Activated CD8-positive, alpha-beta T cell treated with anti-CD3 and anti-CD28 coated beads, Interleukin-2, amount 10 ng/mL, durations not matched to agents 7 days and 5 days (primary cell): Measurements from ENCODE around the gene CFAP57. TPM values are rescaled to one million over a fixed set of nuclear protein-coding genes. Genes with fewer than 3 reads are reported as not detected.

Experiments
- ATAC-seq: fragments of 150-1000 bp; cut with Tn5 transposase; one replicate; pipeline ENCODE4 v1.10.0; 2021; ENCODE audit warnings: moderate library complexity
- CTCF ChIA-PET: fragments of 350-600 bp; sonication (Branson Sonifier 250); formaldehyde crosslinking; loops from one replicate; lab custom pipeline; 2021; ENCODE audit warnings: antibody characterized with exemption; lab: Charles Lee
- POLR2A ChIA-PET: fragments of 350-600 bp; sonication (Branson Sonifier 250); formaldehyde crosslinking; loops from one replicate; lab custom pipeline; 2021; ENCODE audit warnings: antibody characterized with exemption; lab: Charles Lee
- DNase-seq: peaks from one replicate; pipeline ENCODE4 v3.0.0-alpha.2; 2020
- H3K27ac Mint-ChIP-seq: one replicate; pipeline ENCODE4 v1.8.0; 2021; ENCODE audit warnings: mild to moderate bottlenecking, mixed read lengths
- H3K27me3 Mint-ChIP-seq: one replicate; pipeline ENCODE4 v1.8.0; 2021; ENCODE audit warnings: low read depth, mixed read lengths
- H3K36me3 Mint-ChIP-seq: one replicate; pipeline ENCODE4 v1.8.0; 2021; ENCODE audit warnings: low read depth, mixed read lengths
- H3K4me1 Mint-ChIP-seq: one replicate; pipeline ENCODE4 v1.8.0; 2021; ENCODE audit warnings: low read depth, mixed read lengths
- H3K4me3 Mint-ChIP-seq: one replicate; pipeline ENCODE4 v1.8.0; 2021; ENCODE audit warnings: mild to moderate bottlenecking, mixed read lengths
- H3K9me3 Mint-ChIP-seq: one replicate; pipeline ENCODE4 v1.8.0; 2022; ENCODE audit warnings: mixed read lengths; ENCODE audit not compliant: insufficient read depth
- total RNA-seq, 2 experiments: library from RNA; stranded (reverse); gene quantifications; one replicate each; pipeline ENCODE4 v1.2.3, GENCODE V29; 2021

The CFAP57 gene
- total RNA-seq, 2 experiments from 2014 or later: not detected

DNA sequence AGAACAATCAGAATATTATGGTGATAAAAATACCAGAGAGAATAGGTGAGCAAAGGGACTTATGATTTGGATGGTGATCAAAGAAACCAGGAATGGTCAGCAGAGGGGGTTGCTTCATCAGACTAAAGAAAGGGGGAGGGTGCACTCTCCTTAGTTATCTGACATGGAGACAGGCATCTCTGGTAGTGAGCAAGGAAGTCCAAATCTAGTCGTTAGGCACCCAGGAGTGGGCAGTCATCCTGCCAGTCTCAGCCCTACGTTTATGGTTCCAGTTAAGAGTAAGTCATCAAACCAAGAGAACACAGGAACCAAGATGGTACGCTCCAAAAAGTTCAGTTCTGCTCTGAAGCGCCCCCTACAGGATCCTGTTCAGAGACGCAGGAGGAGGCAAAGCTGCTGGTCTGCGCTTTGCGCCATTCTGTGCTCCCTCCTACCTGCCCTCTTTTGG is 28.7 kb upstream of the CFAP57 start:
- ChIA-PET POLR2A (no interaction called here), CTCF (no interaction called here)
- no peak overlapping the region for H3K27ac Mint-ChIP-seq
- ATAC-seq (no peak), DNase-seq (no peak)
- H3K36me3 Mint-ChIP-seq: no peaks in the 10 kb centered on the region
- H3K27me3 Mint-ChIP-seq: peaks cover 41% of the 10 kb centered on the region
- H3K4me3 Mint-ChIP-seq: no peak overlapping the region
- peaks cover 2% of the 10 kb centered on the region for H3K4me1 Mint-ChIP-seq
- no peaks in the 10 kb centered on the region for H3K9me3 Mint-ChIP-seq

DNA sequence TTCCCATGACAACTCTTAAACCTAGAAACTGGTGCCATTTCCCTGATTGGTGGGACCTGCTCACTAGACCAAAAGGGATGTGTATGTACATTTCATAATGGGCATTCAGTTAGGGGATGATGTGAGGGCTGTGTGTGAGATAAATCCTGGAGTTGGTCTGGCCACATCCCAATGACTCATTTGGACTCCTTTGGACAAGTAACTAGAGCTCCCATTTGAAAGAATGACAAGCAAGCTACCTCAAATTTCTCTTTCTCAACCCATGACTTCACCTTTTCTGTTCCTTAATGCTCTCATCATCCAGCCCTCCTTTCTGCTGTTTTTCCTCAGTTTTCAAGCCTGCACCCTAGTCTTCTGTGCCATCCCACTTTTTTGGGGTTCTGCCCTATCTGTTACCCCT is 27.9 kb upstream of the CFAP57 start:
- ChIA-PET POLR2A (no interaction called here), CTCF (interaction anchor here (0.6 kb wide), 1 partner anchor 1732 kb away, joined by 3 read pairs; no protein-coding TSS in a partner anchor)
- Mint-ChIP-seq H3K27me3 (peaks cover 49% of the 10 kb centered on the region), H3K9me3 (no peaks in the 10 kb centered on the region), H3K36me3 (no peaks in the 10 kb centered on the region), H3K27ac (no peak overlapping the region), H3K4me3 (no peak overlapping the region), H3K4me1 (peaks cover 2% of the 10 kb centered on the region)
- DNase-seq (no peak), ATAC-seq (no peak)

- Mint-ChIP-seq H3K27ac (no peak overlapping the region), H3K36me3 (no peaks in the 10 kb centered on the region), H3K4me1 (peaks cover 2% of the 10 kb centered on the region), H3K4me3 (no peak overlapping the region), H3K9me3 (no peaks in the 10 kb centered on the region), H3K27me3 (peaks cover 55% of the 10 kb centered on the region)
- CTCF ChIA-PET: no interaction called here
- POLR2A ChIA-PET: interaction anchor here (0.6 kb wide), 1 partner anchor 29 kb away, joined by 3 read pairs; no protein-coding TSS in a partner anchor
- DNase-seq (peak; percentile 44), ATAC-seq (peak; percentile 78)
Measured at GRCh38 chr1:43147625-43148327, 24.4 kb upstream of the CFAP57 start.

GRCh38 chr1:43149889-43150288 is 22.2 kb upstream of the CFAP57 start:
- ChIA-PET CTCF (no interaction called here), POLR2A (no interaction called here)
- Mint-ChIP-seq H3K9me3 (no peaks in the 10 kb centered on the region), H3K27me3 (peaks cover 43% of the 10 kb centered on the region), H3K4me3 (no peak overlapping the region), H3K27ac (no peak overlapping the region), H3K4me1 (peaks cover 2% of the 10 kb centered on the region), H3K36me3 (no peaks in the 10 kb centered on the region)
- ATAC-seq (no peak), DNase-seq (no peak)

GRCh38 chr1:43152866-43153265 is 19.3 kb upstream of the CFAP57 start:
- ChIA-PET POLR2A (no interaction called here), CTCF (interaction anchor here (1.0 kb wide), 1 partner anchor 10 kb away, joined by 3 read pairs; no protein-coding TSS in a partner anchor)
- Mint-ChIP-seq H3K36me3 (no peaks in the 10 kb centered on the region), H3K9me3 (no peaks in the 10 kb centered on the region), H3K27ac (no peak overlapping the region), H3K27me3 (peaks cover 26% of the 10 kb centered on the region), H3K4me3 (no peak overlapping the region), H3K4me1 (peaks cover 4% of the 10 kb centered on the region)
- no peak for DNase-seq
- ATAC-seq: no peak

DNA sequence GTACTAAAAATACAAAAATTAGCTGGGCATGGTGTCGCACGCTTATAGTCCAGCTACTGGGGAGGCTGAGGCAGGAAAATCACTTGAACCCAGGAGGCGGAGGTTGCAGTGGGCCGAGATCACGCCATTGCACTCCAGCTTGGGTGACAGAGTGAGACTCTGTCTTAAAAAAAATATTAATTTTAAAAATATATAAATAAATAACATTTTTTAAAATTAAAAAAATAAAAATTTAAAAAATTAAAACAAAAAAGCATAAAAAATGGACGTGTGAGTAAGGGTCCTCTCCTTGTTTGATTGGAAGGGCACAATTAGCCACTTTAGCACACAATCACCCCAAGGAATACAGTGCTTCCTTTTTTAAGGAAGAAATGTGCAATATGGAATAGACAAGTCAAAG is 18.7 kb upstream of the CFAP57 start:
- H3K27me3 Mint-ChIP-seq: peaks cover 22% of the 10 kb centered on the region
- H3K27ac Mint-ChIP-seq: no peak overlapping the region
- no peaks in the 10 kb centered on the region for H3K9me3 Mint-ChIP-seq
- H3K4me1 Mint-ChIP-seq: peaks cover 4% of the 10 kb centered on the region
- H3K36me3 Mint-ChIP-seq: no peaks in the 10 kb centered on the region
- no peak overlapping the region for H3K4me3 Mint-ChIP-seq
- ATAC-seq: no peak
- ChIA-PET POLR2A (no interaction called here), CTCF (interaction anchor here (1.0 kb wide), 1 partner anchor 10 kb away, joined by 3 read pairs; no protein-coding TSS in a partner anchor)
- DNase-seq: no peak

- ATAC-seq (no peak), DNase-seq (no peak)
- H3K4me1 Mint-ChIP-seq: peaks cover 4% of the 10 kb centered on the region
- peaks cover 9% of the 10 kb centered on the region for H3K27me3 Mint-ChIP-seq
- ChIA-PET CTCF (no interaction called here), POLR2A (no interaction called here)
- H3K36me3 Mint-ChIP-seq: no peaks in the 10 kb centered on the region
- H3K4me3 Mint-ChIP-seq: no peak overlapping the region
- no peak overlapping the region for H3K27ac Mint-ChIP-seq
- H3K9me3 Mint-ChIP-seq: no peaks in the 10 kb centered on the region
Measured at GRCh38 chr1:43156026-43156425, 16.1 kb upstream of the CFAP57 start.

- ATAC-seq (no peak), DNase-seq (no peak)
- Mint-ChIP-seq H3K27me3 (no peaks in the 10 kb centered on the region), H3K4me1 (peaks cover 7% of the 10 kb centered on the region), H3K9me3 (no peaks in the 10 kb centered on the region), H3K36me3 (peaks cover 51% of the 10 kb centered on the region), H3K27ac (no peak overlapping the region), H3K4me3 (no peak overlapping the region)
- POLR2A ChIA-PET: no interaction called here
- CTCF ChIA-PET: interaction anchor here (0.7 kb wide), 1 partner anchor 252 kb away, joined by 4 read pairs; no protein-coding TSS in a partner anchor
Measured at GRCh38 chr1:43165162-43165561, 7.0 kb upstream of the CFAP57 start.

- Mint-ChIP-seq H3K36me3 (peaks cover 57% of the 10 kb centered on the region), H3K4me1 (peaks cover 13% of the 10 kb centered on the region), H3K4me3 (no peak overlapping the region), H3K27me3 (no peaks in the 10 kb centered on the region), H3K9me3 (no peaks in the 10 kb centered on the region), H3K27ac (no peak overlapping the region)
- ChIA-PET POLR2A (no interaction called here), CTCF (no interaction called here)
- ATAC-seq: no peak
- DNase-seq: no peak
Measured at GRCh38 chr1:43165765-43166164, 6.4 kb upstream of the CFAP57 start.

DNA sequence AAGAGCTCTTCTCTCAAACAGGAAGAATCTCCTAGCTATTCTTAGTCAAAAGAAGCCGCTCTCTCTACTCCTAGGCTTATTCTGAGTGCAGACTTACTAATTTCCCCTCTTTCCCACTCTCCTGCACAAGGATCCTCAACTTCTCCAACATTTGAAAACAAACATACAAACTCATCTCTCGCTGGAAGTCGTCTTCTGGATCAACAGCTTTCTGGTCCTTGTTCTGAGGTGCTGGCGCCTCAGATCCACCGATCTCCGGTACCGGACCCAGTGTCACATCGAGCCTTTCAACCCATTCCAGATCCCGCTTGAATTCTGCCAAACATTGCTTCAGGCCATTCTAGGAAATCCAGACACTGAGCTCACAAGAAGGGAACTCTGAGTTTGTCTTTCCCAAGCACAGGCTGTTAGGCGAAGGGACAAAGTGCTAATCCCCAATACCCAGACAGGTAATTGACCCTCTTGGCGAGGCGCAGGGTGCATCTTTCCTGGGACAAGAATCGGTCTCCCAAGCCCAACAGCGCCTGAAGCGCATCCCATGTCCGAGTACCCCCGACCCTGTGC is 736 bp upstream of the CFAP57 start:
- DNase-seq: no peak
- H3K27me3 Mint-ChIP-seq: peaks cover 18% of the 10 kb centered on the region
- CTCF ChIA-PET: interaction anchor here (1.2 to 1.3 kb wide), 2 partner anchors 98 to 715 kb away, joined by 3 to 5 read pairs; no protein-coding TSS in a partner anchor

DNA sequence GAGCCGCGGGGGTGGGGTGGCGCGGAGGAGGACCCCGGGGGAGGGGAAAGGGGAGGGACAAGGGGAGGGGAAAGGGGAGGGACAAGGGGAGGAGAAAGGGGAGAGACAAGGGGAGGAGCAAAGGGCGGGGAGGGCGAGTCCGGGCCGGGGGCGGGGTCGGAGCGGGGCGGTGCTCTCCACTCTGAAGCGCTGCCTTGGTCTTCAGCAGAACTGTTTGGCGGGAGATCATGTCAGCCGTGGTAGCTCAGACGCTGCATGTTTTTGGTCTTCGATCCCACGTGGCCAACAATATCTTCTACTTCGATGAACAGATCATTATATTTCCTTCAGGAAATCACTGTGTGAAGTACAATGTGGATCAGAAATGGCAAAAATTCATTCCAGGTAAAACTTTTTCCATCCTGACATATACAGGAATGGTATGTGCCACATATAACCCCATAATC is 420 bp downstream of the CFAP57 start:
- H3K27me3 Mint-ChIP-seq: peaks cover 28% of the 10 kb centered on the region
- peak overlapping the region; percentile 88 for H3K27ac Mint-ChIP-seq
- peak; percentile 71 for ATAC-seq
- DNase-seq: peak; percentile 87
- H3K9me3 Mint-ChIP-seq: no peaks in the 10 kb centered on the region
- H3K4me1 Mint-ChIP-seq: peaks cover 30% of the 10 kb centered on the region
- peaks cover 36% of the 10 kb centered on the region for H3K36me3 Mint-ChIP-seq
- peak overlapping the region; percentile 92 for H3K4me3 Mint-ChIP-seq
- CTCF ChIA-PET: interaction anchor here (1.2 to 1.3 kb wide), 2 partner anchors 99 to 716 kb away, joined by 3 to 5 read pairs; no protein-coding TSS in a partner anchor
- POLR2A ChIA-PET: interaction anchor here (0.7 to 0.8 kb wide), 3 partner anchors 186 to 249 kb away, joined by 3 to 4 read pairs (median 3); no protein-coding TSS in a partner anchor

More for the DNA sequence above, 736 bp upstream of the CFAP57 start:
- ATAC-seq: no peak
- Mint-ChIP-seq H3K36me3 (peaks cover 45% of the 10 kb centered on the region), H3K9me3 (no peaks in the 10 kb centered on the region), H3K4me3 (peak overlapping the region; percentile 92), H3K27ac (peak overlapping the region; percentile 88), H3K4me1 (peaks cover 30% of the 10 kb centered on the region)
- POLR2A ChIA-PET: interaction anchor here (0.9 to 1.2 kb wide), 2 partner anchors 197 to 325 kb away, joined by 3 read pairs; partner anchors contain the start of gene ZNF691

- CTCF ChIA-PET: no interaction called here
- H3K36me3 Mint-ChIP-seq: peaks cover 15% of the 10 kb centered on the region
Measured at GRCh38 chr1:43174873-43175272, 2.7 kb downstream of the CFAP57 start.

More at GRCh38 chr1:43174873-43175272, 2.7 kb downstream of the CFAP57 start:
- Mint-ChIP-seq H3K9me3 (no peaks in the 10 kb centered on the region), H3K27ac (no peak overlapping the region), H3K4me1 (peaks cover 25% of the 10 kb centered on the region), H3K4me3 (no peak overlapping the region), H3K27me3 (peaks cover 31% of the 10 kb centered on the region)
- POLR2A ChIA-PET: interaction anchor here (1.0 kb wide), 1 partner anchor 408 kb away, joined by 3 read pairs; the partner anchor contains the start of genes C1orf50 and P3H1
- DNase-seq (no peak), ATAC-seq (no peak)
